Thyroid gland (tissue), 4 donors: ENCODE data around the gene POLL.

Source experiments
- POLR2A ChIP-seq, 2 donors: fragments of 450-650 bp; IDR thresholded peaks; one replicate each; pipeline ENCODE4 v1.6.1; 2017; ENCODE audit warnings: antibody characterized with exemption in 2 of 2, mild to moderate bottlenecking in 2 of 2, moderate library complexity in 1 of 2
- TF ChIP-seq, protein P1 (sequence below), 6 experiments: fragments of 200-600 bp in 3 of 6; fragments of 450-650 bp in 3 of 6; sonication (generic) in 3 of 6; IDR thresholded peaks; one replicate each; pipeline ENCODE4 v1.5.1; 2016 to 2019; ENCODE audit warnings: antibody characterized with exemption in 6 of 6, mild to moderate bottlenecking in 2 of 6, inconsistent platforms in 1 of 6, moderate library complexity in 1 of 6

DNA sequence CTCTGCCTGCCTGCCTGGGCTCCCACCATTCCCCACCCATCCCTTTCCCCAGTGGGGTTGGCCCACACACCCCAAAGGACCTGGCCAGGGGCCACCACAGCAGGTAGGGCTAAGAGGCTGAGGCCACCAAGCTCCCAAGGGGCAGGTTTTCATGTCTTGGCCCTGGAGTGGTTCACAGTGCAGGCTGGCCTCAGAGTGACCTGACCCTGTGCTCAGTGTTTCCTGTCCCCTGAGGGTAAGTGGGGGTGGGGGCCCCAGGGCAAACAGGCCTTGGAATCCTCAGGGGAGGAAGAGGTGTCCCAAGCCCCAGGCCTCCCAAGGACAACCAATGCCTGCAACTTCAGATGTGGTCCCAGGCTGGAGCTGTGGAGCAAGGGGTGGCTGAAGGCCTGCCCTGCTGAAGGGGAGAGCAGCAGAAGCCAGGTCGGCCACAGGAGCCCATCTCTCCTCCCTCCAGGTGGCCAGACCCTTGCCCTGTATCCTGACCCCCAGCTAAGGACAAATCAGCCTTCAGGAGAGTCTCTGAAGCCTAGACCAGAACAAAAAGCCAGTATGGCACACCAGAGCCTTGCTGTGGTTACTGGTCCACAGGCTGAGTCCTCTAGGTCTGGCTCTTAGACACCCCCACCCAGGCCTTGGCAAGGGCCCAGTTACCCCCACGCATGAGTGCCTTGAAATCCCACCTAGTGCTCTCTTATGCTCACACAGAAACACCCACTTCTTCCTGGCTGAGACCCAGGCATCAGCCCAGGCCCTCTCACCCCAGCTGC lies 27.6 kb downstream of the POLL start:
- TF ChIP-seq POLR2A (IDR thresholded peaks at IDR 0.05), result no peak
- TF ChIP-seq, protein P1, sequence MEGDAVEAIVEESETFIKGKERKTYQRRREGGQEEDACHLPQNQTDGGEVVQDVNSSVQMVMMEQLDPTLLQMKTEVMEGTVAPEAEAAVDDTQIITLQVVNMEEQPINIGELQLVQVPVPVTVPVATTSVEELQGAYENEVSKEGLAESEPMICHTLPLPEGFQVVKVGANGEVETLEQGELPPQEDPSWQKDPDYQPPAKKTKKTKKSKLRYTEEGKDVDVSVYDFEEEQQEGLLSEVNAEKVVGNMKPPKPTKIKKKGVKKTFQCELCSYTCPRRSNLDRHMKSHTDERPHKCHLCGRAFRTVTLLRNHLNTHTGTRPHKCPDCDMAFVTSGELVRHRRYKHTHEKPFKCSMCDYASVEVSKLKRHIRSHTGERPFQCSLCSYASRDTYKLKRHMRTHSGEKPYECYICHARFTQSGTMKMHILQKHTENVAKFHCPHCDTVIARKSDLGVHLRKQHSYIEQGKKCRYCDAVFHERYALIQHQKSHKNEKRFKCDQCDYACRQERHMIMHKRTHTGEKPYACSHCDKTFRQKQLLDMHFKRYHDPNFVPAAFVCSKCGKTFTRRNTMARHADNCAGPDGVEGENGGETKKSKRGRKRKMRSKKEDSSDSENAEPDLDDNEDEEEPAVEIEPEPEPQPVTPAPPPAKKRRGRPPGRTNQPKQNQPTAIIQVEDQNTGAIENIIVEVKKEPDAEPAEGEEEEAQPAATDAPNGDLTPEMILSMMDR (IDR thresholded peaks at IDR 0.05), result no peak
